Calu3 (cell line): ENCODE data around the gene WWOX. TPM values are rescaled to one million over a fixed set of nuclear protein-coding genes. Genes with fewer than 3 reads are reported as not detected.

Experiments used
- BruUV-seq: library from RNA; stranded (reverse); fragments of 400-500 nt; replicated peaks from 2 replicates; lab custom pipeline; 2021; lab: Mats Ljungman, UMichigan
- CTCF ChIA-PET: fragments of 300-600 bp; sonication (Branson Sonifier 250); formaldehyde crosslinking; loops from one replicate; lab custom pipeline; 2022; ENCODE audit warnings: antibody characterized with exemption; lab: Charles Lee
- DNase-seq: peaks from one replicate; pipeline ENCODE4 v3.0.0; 2022
- H3K27ac Mint-ChIP-seq: one replicate; pipeline ENCODE4 v1.8.0; 2022; ENCODE audit warnings: mixed read lengths; ENCODE audit not compliant: unreplicated experiment
- H3K27me3 Mint-ChIP-seq: one replicate; pipeline ENCODE4 v1.8.0; 2022; ENCODE audit warnings: mixed read lengths; ENCODE audit not compliant: unreplicated experiment
- H3K36me3 Mint-ChIP-seq: one replicate; pipeline ENCODE4 v1.8.0; 2022; ENCODE audit warnings: mild to moderate bottlenecking, moderate library complexity, mixed read lengths; ENCODE audit not compliant: insufficient read depth, unreplicated experiment
- H3K4me1 Mint-ChIP-seq: one replicate; pipeline ENCODE4 v1.8.0; 2022; ENCODE audit warnings: mild to moderate bottlenecking, low read depth, mixed read lengths; ENCODE audit not compliant: unreplicated experiment
- H3K4me3 Mint-ChIP-seq: one replicate; pipeline ENCODE4 v1.8.0; 2022; ENCODE audit warnings: mild to moderate bottlenecking, low read depth, moderate library complexity, mixed read lengths; ENCODE audit not compliant: unreplicated experiment
- H3K9me3 Mint-ChIP-seq: one replicate; pipeline ENCODE4 v1.8.0; 2022; ENCODE audit warnings: low read depth, mixed read lengths; ENCODE audit not compliant: unreplicated experiment
- intact Hi-C: fragments of 100-400 bp; cut with micrococcal nuclease; formaldehyde crosslinking; loops from one replicate; pipeline ENCODE4 v1.10.0; 2022; ENCODE audit not compliant: unreplicated experiment
- total RNA-seq: library from RNA; stranded (reverse); gene quantifications from 2 replicates; pipeline ENCODE4 v1.2.3, GENCODE V29; 2022
- TF ChIP-seq, protein P1 (sequence below): fragments of 200-600 bp; IDR thresholded peaks from one replicate; pipeline ENCODE4 v1.8.0; 2022; ENCODE audit warnings: antibody characterized with exemption; ENCODE audit not compliant: unreplicated experiment

WWOX gene
- total RNA-seq, 1 experiment from 2014 or later, result 33.5 TPM

GRCh38 chr16:78778101-78779004 is 678.9 kb downstream of the WWOX start:
- CTCF ChIA-PET, result interaction anchor here (0.7 kb wide), 1 partner anchor 78 kb away, joined by 3 read pairs; no protein-coding TSS in a partner anchor
- intact Hi-C loops, result no loop called here
- no peak overlapping the region for H3K27ac Mint-ChIP-seq
- H3K4me3 Mint-ChIP-seq, result no peak overlapping the region
- no peaks in the 10 kb centered on the region for H3K36me3 Mint-ChIP-seq
- BruUV-seq, result no TSS peak
- no peak for DNase-seq
- TF ChIP-seq, protein P1, sequence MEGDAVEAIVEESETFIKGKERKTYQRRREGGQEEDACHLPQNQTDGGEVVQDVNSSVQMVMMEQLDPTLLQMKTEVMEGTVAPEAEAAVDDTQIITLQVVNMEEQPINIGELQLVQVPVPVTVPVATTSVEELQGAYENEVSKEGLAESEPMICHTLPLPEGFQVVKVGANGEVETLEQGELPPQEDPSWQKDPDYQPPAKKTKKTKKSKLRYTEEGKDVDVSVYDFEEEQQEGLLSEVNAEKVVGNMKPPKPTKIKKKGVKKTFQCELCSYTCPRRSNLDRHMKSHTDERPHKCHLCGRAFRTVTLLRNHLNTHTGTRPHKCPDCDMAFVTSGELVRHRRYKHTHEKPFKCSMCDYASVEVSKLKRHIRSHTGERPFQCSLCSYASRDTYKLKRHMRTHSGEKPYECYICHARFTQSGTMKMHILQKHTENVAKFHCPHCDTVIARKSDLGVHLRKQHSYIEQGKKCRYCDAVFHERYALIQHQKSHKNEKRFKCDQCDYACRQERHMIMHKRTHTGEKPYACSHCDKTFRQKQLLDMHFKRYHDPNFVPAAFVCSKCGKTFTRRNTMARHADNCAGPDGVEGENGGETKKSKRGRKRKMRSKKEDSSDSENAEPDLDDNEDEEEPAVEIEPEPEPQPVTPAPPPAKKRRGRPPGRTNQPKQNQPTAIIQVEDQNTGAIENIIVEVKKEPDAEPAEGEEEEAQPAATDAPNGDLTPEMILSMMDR, result no peak
- H3K4me1 Mint-ChIP-seq, result no peaks in the 10 kb centered on the region
- no peaks in the 10 kb centered on the region for H3K27me3 Mint-ChIP-seq
- H3K9me3 Mint-ChIP-seq, result peaks cover 20% of the 10 kb centered on the region

DNA sequence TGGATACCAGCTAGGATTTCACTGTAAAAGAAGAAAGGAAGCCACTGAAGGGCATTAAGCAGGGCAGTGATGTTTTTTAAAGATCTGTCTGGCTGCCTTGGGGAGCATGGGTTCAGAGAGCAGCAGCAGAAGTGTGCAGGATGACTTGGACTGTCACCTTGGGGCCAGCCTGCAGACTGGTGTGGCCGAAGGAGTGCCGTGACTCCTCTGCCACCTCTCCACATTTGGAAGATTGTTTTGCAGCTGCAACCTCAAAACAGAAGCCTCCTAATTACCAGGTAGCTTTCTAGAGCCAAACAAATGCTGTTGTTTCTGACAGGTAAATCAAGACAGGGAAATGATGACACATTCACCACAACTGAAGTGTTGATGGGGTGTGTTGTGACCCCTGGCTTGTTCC is 681.4 kb downstream of the WWOX start:
- H3K27ac Mint-ChIP-seq, result no peak overlapping the region
- no TSS peak for BruUV-seq
- no peaks in the 10 kb centered on the region for H3K4me1 Mint-ChIP-seq
- peaks cover 19% of the 10 kb centered on the region for H3K9me3 Mint-ChIP-seq
- intact Hi-C loops, result no loop called here
- CTCF ChIA-PET, result interaction anchor here (0.7 kb wide), 1 partner anchor 1002 kb away, joined by 8 read pairs; no protein-coding TSS in a partner anchor
- no peaks in the 10 kb centered on the region for H3K36me3 Mint-ChIP-seq
- H3K27me3 Mint-ChIP-seq, result no peaks in the 10 kb centered on the region
- TF ChIP-seq, protein P1, result no peak
- no peak for DNase-seq
- H3K4me3 Mint-ChIP-seq, result no peak overlapping the region

GRCh38 chr16:78782572-78782971 is 683.1 kb downstream of the WWOX start:
- H3K4me1 Mint-ChIP-seq, result no peaks in the 10 kb centered on the region
- H3K4me3 Mint-ChIP-seq, result no peak overlapping the region
- no TSS peak for BruUV-seq
- TF ChIP-seq, protein P1, result no peak
- no peak for DNase-seq
- no peaks in the 10 kb centered on the region for H3K36me3 Mint-ChIP-seq
- intact Hi-C loops, result no loop called here
- H3K27me3 Mint-ChIP-seq, result no peaks in the 10 kb centered on the region
- H3K27ac Mint-ChIP-seq, result no peak overlapping the region
- CTCF ChIA-PET, result no interaction called here
- H3K9me3 Mint-ChIP-seq, result peaks cover 15% of the 10 kb centered on the region

GRCh38 chr16:78783570-78784079 is 684.2 kb downstream of the WWOX start:
- CTCF ChIA-PET, result no interaction called here
- DNase-seq, result no peak
- no peak overlapping the region for H3K27ac Mint-ChIP-seq
- no TSS peak for BruUV-seq
- H3K9me3 Mint-ChIP-seq, result peaks cover 11% of the 10 kb centered on the region
- TF ChIP-seq, protein P1, result no peak
- H3K4me1 Mint-ChIP-seq, result no peaks in the 10 kb centered on the region
- H3K4me3 Mint-ChIP-seq, result no peak overlapping the region
- intact Hi-C loops, result no loop called here
- H3K36me3 Mint-ChIP-seq, result no peaks in the 10 kb centered on the region
- H3K27me3 Mint-ChIP-seq, result no peaks in the 10 kb centered on the region
